CD4-positive, alpha-beta T cell treated with Interleukin-17A for 1 hour (primary cell): ENCODE measurements around the gene UTS2R.
A peak's percentile ranks its signal among the peaks of the same experiment; 100 is the strongest.
"Not testable (repeated sequence)": the region's sequence is repeated elsewhere in the genome, so short reads cannot be mapped to it uniquely, and the experiment has no call there.

ENCODE experiments used
- DNase-seq: peaks from one replicate; pipeline ENCODE4 v3.0.0-alpha.2; 2020

Gene UTS2R

DNA sequence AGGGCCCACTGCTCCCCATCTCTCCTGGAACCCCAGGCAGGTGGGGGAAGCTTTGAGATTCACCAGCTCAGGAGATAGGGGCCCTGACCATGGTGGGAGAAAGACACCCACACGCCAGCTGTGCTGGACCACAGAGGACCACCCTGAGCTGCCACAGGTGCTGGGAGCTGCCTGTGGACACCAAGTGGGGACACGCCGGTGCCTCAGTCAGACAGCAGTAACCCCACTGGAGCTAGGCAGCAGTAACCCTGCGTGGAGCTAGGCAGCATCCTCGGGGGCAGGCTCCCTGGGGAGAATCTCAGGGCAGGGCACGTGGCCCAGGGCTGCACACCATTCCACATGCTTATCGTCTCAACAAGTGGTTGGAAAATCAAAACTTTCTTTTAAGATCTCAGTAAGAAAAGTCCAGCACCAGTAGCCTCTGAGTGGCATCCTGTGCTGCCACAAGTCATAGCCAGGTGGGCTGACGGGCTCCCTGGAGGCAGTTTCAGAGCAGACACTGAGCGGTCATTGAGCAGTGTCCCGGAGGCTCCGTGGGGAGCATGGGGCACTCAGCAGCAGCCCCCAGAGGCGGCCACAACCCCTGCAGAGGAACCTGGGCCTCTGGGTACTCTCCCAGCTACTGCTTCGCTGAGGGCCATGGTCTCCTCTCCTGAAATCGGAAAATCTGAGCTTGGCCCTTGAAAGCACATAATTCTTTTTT, 38.6 kb downstream of the UTS2R start:
- no peak for DNase-seq

GRCh38 chr17:82411396-82412053, 40.0 kb downstream of the UTS2R start:
- no peak for DNase-seq

- DNase-seq, result not testable (repeated sequence)
Measured at GRCh38 chr17:82412081-82412480, 40.5 kb downstream of the UTS2R start.

DNA sequence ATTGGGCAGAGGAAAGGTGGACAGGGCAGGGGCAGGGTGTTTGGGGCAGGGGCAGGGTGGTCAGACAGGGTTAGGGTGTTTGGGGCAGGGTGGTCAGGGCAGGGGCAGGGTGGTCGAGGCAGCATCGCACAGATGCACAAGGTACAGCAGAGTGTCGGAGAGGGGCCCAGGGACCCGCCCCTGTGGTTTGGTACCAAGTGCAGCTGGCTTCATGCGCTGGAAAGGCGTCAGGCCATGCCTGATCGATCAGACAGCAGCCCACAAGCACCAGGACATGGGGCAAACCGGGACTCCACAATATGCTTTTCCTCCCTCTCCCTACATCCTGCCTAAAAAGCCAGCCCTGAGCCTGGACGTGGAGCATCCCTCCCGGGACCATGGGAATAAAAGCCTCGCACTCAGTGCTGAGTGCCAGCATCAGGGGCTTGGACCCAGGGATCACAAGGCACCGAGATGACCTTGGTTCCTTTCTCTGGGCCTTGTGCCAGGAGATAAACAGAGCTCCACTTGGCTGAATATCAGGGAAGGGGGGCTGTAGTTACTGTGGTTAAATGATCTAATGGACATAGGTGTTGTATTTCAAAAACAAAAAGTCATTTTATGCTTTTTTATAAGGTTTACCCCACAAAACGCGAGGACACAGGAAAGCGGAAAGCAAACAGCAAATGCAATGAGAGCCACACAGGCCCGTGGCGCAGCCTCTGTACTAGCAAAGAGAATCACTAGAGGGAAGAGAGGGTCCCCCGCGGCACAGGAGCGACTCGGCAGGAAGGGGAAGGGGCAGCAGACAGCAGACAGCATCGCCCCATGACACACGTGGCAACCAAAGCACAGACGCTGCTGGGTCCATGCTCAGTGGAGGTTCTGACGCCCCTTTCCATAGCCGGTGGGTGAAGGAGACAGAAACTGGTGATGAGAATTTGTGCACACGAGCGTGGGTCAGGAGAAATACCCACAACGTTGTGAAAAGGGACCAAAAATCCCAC, 41.3 kb downstream of the UTS2R start:
- DNase-seq, result no peak

DNA sequence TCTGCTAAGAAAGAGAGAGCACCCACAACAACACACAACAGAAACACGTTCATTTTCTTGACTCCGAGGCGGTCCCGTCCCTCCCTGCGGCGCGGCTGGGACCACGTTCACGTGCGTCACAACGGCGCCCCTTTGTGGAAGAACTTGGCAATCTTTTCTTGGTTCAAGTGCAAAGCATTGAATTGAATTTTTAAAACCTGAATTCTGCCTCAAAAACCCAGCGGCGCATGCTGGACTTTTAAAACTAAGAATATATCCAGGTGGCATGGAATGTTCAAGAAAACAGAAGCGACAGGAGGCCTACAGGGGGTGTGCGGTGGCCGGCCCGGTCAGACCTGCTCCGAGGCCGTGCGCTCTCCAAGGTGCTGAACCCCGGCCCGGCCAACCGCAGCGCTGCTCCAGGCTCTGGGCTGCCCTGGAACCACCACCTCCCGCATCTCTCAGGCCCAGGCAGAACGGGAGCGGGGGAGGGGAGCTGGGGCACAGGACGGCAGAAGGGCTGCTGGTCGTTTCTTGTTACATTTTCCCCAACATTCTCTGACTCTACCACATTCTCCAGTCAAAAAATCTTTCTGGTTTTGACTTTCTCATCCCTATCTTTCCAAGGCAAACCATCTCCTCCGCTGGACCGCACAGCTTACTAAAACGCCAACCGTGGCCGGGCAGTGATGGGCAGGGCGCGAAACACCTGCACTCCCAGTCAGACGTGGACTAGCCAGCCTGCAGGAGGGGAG, 43.1 kb downstream of the UTS2R start:
- peak; percentile 76 for DNase-seq

DNA sequence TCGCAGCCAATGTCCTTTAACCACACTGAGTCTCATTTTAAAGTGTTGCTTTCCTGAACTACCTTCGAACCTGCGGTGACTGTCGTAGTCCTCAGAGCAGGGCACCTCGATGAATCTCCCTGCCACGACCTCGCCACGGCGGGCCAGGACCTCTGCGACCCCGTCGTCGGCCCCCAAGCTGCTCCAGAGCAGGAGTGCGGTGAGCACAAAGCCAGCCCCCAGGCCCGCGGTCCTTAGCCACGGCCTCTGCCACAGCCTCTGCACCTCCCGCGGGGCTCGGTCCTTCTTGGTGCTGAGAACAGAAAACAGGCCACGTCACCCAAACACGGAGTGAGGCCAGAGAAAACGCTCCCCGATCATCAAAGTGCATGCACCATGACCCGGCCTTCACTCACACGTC, 43.8 kb downstream of the UTS2R start:
- no peak for DNase-seq

DNA sequence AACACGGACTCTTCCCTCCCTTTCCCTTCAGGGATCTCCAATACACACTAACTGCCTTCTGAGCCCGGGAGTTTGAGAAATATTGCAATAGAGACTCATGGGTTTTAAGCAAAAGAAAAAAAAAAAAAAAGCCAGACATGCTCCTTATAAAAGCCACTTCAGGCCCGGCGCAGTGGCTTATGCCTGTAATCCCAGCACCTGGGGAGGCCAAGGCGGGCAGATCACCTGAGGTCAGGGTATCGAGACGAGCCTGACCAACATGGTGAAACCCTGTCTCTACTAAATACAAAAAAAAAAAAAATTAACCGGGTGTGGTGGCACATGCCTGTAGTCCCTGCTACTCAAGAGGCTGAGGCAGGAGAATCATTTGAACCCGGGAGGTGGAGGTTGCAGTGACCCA, 44.2 kb downstream of the UTS2R start:
- DNase-seq, result no peak

DNA sequence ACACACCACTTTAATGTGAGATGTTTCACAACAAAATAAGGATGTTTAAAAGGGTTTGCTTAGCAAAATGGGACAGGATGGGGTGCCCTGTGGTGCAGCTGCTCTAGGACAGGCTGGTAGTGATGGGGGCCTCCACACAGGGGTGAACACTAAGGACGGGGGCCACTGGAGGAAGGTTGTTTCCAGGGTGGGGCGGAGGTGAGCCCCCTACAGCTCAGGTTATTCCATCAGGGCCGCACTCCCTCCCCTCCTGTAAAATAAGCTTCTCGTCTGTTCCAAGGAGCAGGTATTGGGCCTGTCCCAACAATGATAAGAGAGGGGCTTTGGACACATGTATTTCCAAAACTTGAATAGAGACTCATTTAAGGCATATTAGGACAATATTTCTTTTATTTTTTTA, 44.7 kb downstream of the UTS2R start:
- no peak for DNase-seq

- no peak for DNase-seq
Measured at GRCh38 chr17:82416771-82417170, 45.2 kb downstream of the UTS2R start.

DNA sequence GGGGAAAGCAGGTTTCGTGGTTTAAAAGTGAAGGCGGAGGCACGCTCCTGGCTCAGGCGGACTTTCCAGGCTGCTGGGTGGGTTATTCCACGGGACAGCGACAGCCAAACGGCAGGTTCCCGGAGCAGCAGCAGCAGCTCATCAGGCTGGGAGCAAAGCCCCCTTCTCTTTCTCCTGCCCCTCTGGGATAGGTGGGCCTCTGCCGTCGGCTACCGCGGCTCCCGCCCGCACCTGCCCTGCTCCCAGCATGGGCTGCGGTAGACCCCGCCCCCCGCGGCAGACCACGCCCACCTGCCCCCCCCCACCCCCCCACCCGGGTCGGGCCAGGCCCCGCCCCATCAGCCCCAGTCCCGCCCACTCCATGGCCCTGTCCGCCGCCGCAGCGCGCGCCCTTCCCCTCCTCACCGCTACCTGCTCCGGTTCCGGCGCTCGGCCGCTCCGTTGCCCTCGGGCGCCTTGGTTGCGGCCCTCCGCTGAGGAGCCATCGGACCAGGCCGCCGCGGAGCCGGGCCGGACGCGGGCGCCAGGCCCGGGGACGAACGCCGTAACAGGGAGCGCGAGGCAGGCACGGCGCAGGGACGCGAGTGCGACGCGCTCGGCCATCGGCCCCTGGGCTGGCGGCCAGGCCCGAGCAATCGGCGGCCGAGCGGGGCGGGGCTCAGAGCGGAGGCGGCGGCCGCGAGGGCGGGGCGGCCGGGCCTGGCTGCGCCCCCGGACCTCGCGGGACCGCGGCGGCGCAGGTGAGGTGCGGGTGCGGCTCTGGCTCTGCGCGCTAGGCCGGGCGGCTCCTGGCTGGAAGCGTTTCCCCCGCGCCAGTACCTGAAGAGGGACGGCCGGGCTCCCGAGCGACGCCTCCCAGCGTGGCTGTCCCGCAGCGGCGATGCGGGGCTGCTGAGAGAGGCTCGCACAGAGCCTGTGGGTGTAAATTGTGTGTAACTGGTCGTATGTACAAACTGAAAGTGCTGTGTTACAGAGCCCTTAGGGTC, 46.7 kb downstream of the UTS2R start, which contains the start of the genes HEXD and OGFOD3:
Gene HEXD (plus strand): TSS at position 347 of the 986 bp plus-strand sequence. CDS start 1,453 bp downstream, outside the sequence.
Gene OGFOD3 (minus strand): TSS at position 586 of the 986 bp plus-strand sequence. CDS start 101 bp downstream, at position 485.
- peak; percentile 87 for DNase-seq

DNA sequence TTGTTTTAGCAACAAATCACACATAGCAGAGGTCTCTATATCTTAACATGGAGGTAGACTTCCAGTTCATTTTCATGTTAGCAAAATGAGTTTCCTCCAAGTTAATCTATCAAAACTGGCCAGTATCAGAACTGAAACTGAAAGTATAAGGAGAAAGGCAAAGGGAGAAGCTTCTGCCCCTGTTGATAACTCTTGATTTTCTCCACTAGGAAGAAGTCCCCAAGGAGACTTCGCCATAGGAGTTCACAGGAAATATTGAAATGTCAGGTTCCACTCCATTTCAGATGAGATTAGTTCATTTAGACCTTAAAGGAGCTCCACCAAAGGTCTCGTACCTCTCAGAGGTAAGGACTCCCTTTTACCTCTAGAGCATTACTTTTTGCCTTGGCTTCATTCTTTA, 48.0 kb downstream of the UTS2R start:
- DNase-seq, result peak; percentile 32

GRCh38 chr17:82424001-82424862, 52.7 kb downstream of the UTS2R start:
- DNase-seq, result peak; percentile 64

DNA sequence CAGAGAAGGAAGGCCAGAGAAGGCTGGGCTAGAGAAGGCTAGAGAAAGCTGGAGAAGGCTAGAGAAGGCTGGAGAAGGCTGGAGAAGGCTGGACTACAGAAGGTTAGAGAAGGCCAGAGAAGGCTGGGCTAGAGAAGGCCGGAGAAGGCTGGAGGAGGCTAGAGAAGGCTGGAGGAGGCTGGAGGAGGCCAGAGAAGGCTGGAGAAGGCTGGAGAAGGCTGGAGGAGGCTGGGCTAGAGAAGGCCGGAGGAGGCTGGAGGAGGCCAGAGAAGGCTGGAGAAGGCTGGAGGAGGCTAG, 53.2 kb downstream of the UTS2R start:
- DNase-seq, result no peak
